HepG2 (cell line): ENCODE data around the gene HTD2. TPM values are rescaled to one million over a fixed set of nuclear protein-coding genes. Genes with fewer than 3 reads are reported as not detected.

Source experiments
- ATAC-seq: fragments of 200-7000 bp; cut with Tn5 transposase; 3 replicates; pipeline ENCODE4 v1.9.1; 2020; ENCODE audit warnings: mild to moderate bottlenecking, moderate library complexity
- BruUV-seq: library from RNA; stranded (reverse); fragments of 400-500 nt; replicated peaks from 2 replicates; lab custom pipeline; 2021; lab: Mats Ljungman, UMichigan
- CTCF ChIA-PET: fragments of 300-600 bp; formaldehyde crosslinking; extraction: SDS; loops from one replicate; lab custom pipeline; 2021; ENCODE audit warnings: low total read pairs, inconsistent platforms, low intra/inter-chr PET ratio; lab: Yijun Ruan, JAX
- POLR2A ChIA-PET: fragments of 350-600 bp; sonication (Branson Sonifier 250); formaldehyde crosslinking; loops from one replicate; lab custom pipeline; 2020; ENCODE audit warnings: antibody characterized with exemption, inconsistent platforms; lab: Yijun Ruan, JAX
- DNase-seq: peaks from one replicate; pipeline ENCODE4 v3.0.0-alpha.2; 2015; ENCODE audit warnings: low spot score
- FAIRE-seq: peaks from 3 replicates; lab custom pipeline; 2011; peaks lifted over from hg19 to GRCh38; lab: Jason Lieb, UNC
- H2AFZ ChIP-seq: one replicate; pipeline ENCODE4 v1.6.1; 2011; ENCODE audit warnings: low read length, inconsistent platforms
- H3K27ac ChIP-seq: fragments of 300-600 bp; 3 replicates; pipeline ENCODE4 v1.8.0; 2011; ENCODE audit warnings: mixed run types, mild to moderate bottlenecking, mixed read lengths, low read length, inconsistent platforms; ENCODE audit not compliant: insufficient read depth; ENCODE audit errors: extremely low read length
- H3K27me3 ChIP-seq, 2 experiments: fragments of 200-600 bp in 1 of 2; 2 replicates in 1 of 2; 3 replicates in 1 of 2; pipeline versions ENCODE4 v1.6.0 to v1.8.0; 2011; ENCODE audit warnings: low read length in 2 of 2, mild to moderate bottlenecking in 2 of 2, moderate library complexity in 2 of 2, inconsistent platforms in 1 of 2; ENCODE audit not compliant: insufficient read depth in 2 of 2, control insufficient read depth in 1 of 2
- H3K36me3 ChIP-seq, 2 experiments: fragments of 200-600 bp in 1 of 2; replicated peaks in 1 of 2; 2 replicates in 1 of 2; 3 replicates in 1 of 2; pipeline versions ENCODE4 v1.5.1 to v1.8.0; 2011; ENCODE audit warnings: low read length in 2 of 2, inconsistent platforms in 1 of 2; ENCODE audit not compliant: insufficient read depth in 2 of 2, control insufficient read depth in 1 of 2
- H3K4me1 ChIP-seq: 2 replicates; pipeline ENCODE4 v1.5.1; 2012; ENCODE audit warnings: low read length, inconsistent platforms; ENCODE audit not compliant: insufficient read depth
- H3K4me2 ChIP-seq: 2 replicates; pipeline ENCODE4 v1.6.0; 2011; ENCODE audit warnings: low read depth, low read length, inconsistent platforms
- H3K4me3 ChIP-seq, 3 experiments: fragments of 200-600 bp in 1 of 3; sonication (generic), shearing (Covaris generic) in 1 of 3; replicated peaks in 1 of 3; 2 replicates each; pipeline ENCODE4 v1.5.1; 2011 to 2016; ENCODE audit warnings: low read length in 3 of 3, inconsistent platforms in 2 of 3, low read depth in 2 of 3, mild to moderate bottlenecking in 2 of 3, control low read depth in 1 of 3, mixed read lengths in 1 of 3; ENCODE audit not compliant: insufficient read depth in 1 of 3
- H3K79me2 ChIP-seq: one replicate; pipeline ENCODE4 v1.6.1; 2011; ENCODE audit warnings: low read length, inconsistent platforms; ENCODE audit not compliant: insufficient read depth
- H3K9ac ChIP-seq: 2 replicates; pipeline ENCODE4 v1.6.0; 2011; ENCODE audit warnings: mild to moderate bottlenecking, low read depth, low read length, inconsistent platforms; ENCODE audit not compliant: insufficient read depth
- H3K9me3 ChIP-seq: 2 replicates; pipeline ENCODE4 v1.5.1; 2012; ENCODE audit warnings: mild to moderate bottlenecking, low read length
- H4K20me1 ChIP-seq: 2 replicates; pipeline ENCODE4 v1.6.0; 2011; ENCODE audit warnings: inconsistent platforms, mild to moderate bottlenecking, low read length, moderate library complexity; ENCODE audit not compliant: insufficient read depth
- FOXA1 ChIP-seq, 2 experiments: fragments of 450-650 bp in 1 of 2; sonication (generic) in 1 of 2; formaldehyde crosslinking in 1 of 2; IDR thresholded peaks; 2 replicates each; pipeline versions ENCODE4 v1.4.0 to v1.6.1; 2016 to 2020; ENCODE audit warnings: missing genetic modification reagents in 1 of 2
- FOXO1 ChIP-seq: sonication (generic); formaldehyde crosslinking; IDR thresholded peaks from 2 replicates; pipeline ENCODE4 v1.4.0; 2020; ENCODE audit warnings: missing genetic modification reagents
- FOXP1 ChIP-seq, 2 experiments: fragments of 450-650 bp in 1 of 2; IDR thresholded peaks; 2 replicates each; pipeline ENCODE4 v1.6.1; 2017 to 2018; ENCODE audit warnings: antibody characterized with exemption in 1 of 2
- KLF12 ChIP-seq: sonication (generic); formaldehyde crosslinking; IDR thresholded peaks from 2 replicates; pipeline ENCODE4 v1.4.0; 2020; ENCODE audit warnings: missing genetic modification reagents, borderline replicate concordance
- POGZ ChIP-seq: sonication (generic); formaldehyde crosslinking; IDR thresholded peaks from 2 replicates; pipeline ENCODE4 v1.4.0; 2020; ENCODE audit warnings: mild to moderate bottlenecking, missing genetic modification reagents
- SAP130 ChIP-seq: IDR thresholded peaks from 2 replicates; pipeline ENCODE4 v1.6.1; 2016; ENCODE audit warnings: low read depth
- SOX13 ChIP-seq, 3 experiments: fragments of 450-650 bp in 1 of 3; sonication (generic) in 1 of 3; formaldehyde crosslinking in 1 of 3; IDR thresholded peaks in 2 of 3; conservative IDR thresholded peaks in 1 of 3; 2 replicates each; pipeline versions ENCODE4 v1.5.0 to v1.6.1; 2016 to 2020; ENCODE audit warnings: antibody characterized with exemption in 1 of 3, mild to moderate bottlenecking in 1 of 3, missing compliant biosample characterization in 1 of 3, missing genetic modification reagents in 1 of 3, moderate library complexity in 1 of 3
- TCF7 ChIP-seq: sonication (generic); IDR thresholded peaks from 2 replicates; pipeline ENCODE4 v1.6.1; 2016; ENCODE audit warnings: antibody characterized with exemption, low read depth
- WGBS: methylation state at CpG from one replicate; pipeline ENCODE4 v1.1.6; 2017; ENCODE audit warnings: low lambda C conversion rate; 5-methylcytosine and 5-hydroxymethylcytosine counted together
- in situ Hi-C: cut with HindIII; loops from 2 replicates; pipeline ENCODE4 v1.10.0; 2017; ENCODE audit warnings: low pct_unique_long_range_greater_than_20kb; ENCODE audit not compliant: extremely low pct_ligation_motif_present
- intact Hi-C: fragments of 100-400 bp; cut with micrococcal nuclease; formaldehyde crosslinking; loops from one replicate; pipeline ENCODE4 v1.10.0; 2022; ENCODE audit not compliant: unreplicated experiment
- polyA plus RNA-seq, 8 experiments: library from polyadenylated mRNA; depleted of rRNA in 3 of 8; stranded (reverse) in 7 of 8; unstranded in 1 of 8; fragments of >200 nt; fragmentation: Illumina TruSeq in 4 of 8; extraction: Trizol in 4 of 8; gene quantifications; 2 replicates each; pipeline versions ENCODE4 v1.2.1 to v1.2.3, GENCODE V29; 2011 to 2016; ENCODE audit warnings: low read depth in 4 of 8, missing spikeins in 1 of 8, mixed read lengths in 1 of 8; ENCODE audit not compliant: insufficient read depth in 1 of 8
- total RNA-seq, 5 experiments: library from RNA; depleted of rRNA; stranded (reverse); fragments of >200 nt; fragmentation: Illumina TruSeq; extraction: Trizol; gene quantifications; 2 replicates each; pipeline ENCODE4 v1.2.3, GENCODE V29; 2016; ENCODE audit warnings: low read depth in 1 of 5
- TF ChIP-seq, protein P1 (sequence below): sonication (generic); IDR thresholded peaks from 2 replicates; pipeline ENCODE4 v1.6.1; 2016; ENCODE audit warnings: low read depth, borderline replicate concordance
- TF ChIP-seq, protein P2 (sequence below): sonication (generic); formaldehyde crosslinking; IDR thresholded peaks from 2 replicates; pipeline ENCODE4 v1.4.0; 2020; ENCODE audit warnings: mild to moderate bottlenecking, missing genetic modification reagents
- TF ChIP-seq, protein P3 (sequence below): sonication (generic); formaldehyde crosslinking; IDR thresholded peaks from 2 replicates; pipeline ENCODE4 v1.4.0; 2020; ENCODE audit warnings: missing genetic modification reagents
- TF ChIP-seq, protein P4 (sequence below): IDR thresholded peaks from 2 replicates; pipeline ENCODE4 v1.4.0; 2020; ENCODE audit warnings: mild to moderate bottlenecking, missing genetic modification reagents

Gene HTD2
- total and polyA plus RNA-seq, 2 of the 13 experiments (the other 11 are each of a cell fraction or from before 2014, with no cell fraction given) = 8.6 to 13.7 TPM

DNA sequence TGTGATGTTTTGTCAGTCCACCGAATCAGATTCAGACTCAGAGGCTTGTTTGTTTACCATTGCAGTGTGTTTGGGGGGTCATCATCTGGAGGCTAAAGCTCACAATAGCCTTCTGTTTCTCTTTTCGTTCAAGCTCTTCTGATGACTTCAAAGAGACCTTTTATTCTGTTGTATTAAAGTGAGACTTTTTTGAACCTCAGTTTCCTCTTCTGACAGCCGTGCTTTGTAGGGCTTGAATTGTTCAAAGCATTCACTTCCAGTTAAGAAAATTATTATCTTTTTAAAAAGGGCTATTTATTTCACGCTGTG, 27.6 kb downstream of the HTD2 start:
- H3K79me2 ChIP-seq = peaks cover 9% of the 10 kb centered on the region
- WGBS = 12% methylated on average over 4 of the region's 4 CpGs
- no TSS peak for BruUV-seq
- H4K20me1 ChIP-seq = no peaks in the 10 kb centered on the region
- peak; percentile 33; the same call in 2 of the 3 replicates for ATAC-seq
- H3K4me2 ChIP-seq = peak overlapping the region; percentile 76
- peak overlapping the region; percentile 82 to 96 (median 91) for H3K4me3 ChIP-seq
- DNase-seq = peak; percentile 70
- in situ Hi-C loops (no loop called here), intact Hi-C loops (loop anchor here (10.0 kb wide), 1 partner anchor 201 kb away; the partner anchor contains the start of gene ACOX2)
- CTCF ChIA-PET = interaction anchor here (1.1 kb wide), 1 partner anchor 81 kb away, joined by 3 read pairs; no protein-coding TSS in a partner anchor
- no peaks in the 10 kb centered on the region; a peak in 1 of 5 replicates for H3K27me3 ChIP-seq
- H3K27ac ChIP-seq = peak overlapping the region; percentile 49
- no peaks in the 10 kb centered on the region for H3K9me3 ChIP-seq
- no peaks in the 10 kb centered on the region for H3K36me3 ChIP-seq
- H3K4me1 ChIP-seq = peaks cover 40% of the 10 kb centered on the region
- POLR2A ChIA-PET = interaction anchor here (1.0 to 2.1 kb wide), 3 partner anchors 9 to 27 kb away, joined by 4 to 15 read pairs (median 10); partner anchors contain the start of genes HTD2 and RPP14
- H3K9ac ChIP-seq = peak overlapping the region; percentile 75; the same call in 1 of the 2 replicates
- H2AFZ ChIP-seq = no peak overlapping the region
- peak; percentile 26 for FAIRE-seq
- TF ChIP-seq, protein P1, sequence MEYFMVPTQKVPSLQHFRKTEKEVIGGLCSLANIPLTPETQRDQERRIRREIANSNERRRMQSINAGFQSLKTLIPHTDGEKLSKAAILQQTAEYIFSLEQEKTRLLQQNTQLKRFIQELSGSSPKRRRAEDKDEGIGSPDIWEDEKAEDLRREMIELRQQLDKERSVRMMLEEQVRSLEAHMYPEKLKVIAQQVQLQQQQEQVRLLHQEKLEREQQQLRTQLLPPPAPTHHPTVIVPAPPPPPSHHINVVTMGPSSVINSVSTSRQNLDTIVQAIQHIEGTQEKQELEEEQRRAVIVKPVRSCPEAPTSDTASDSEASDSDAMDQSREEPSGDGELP = peak; percentile 61; the same call in 1 of the 2 replicates
- peak; percentile 21; the same call in 1 of the 2 replicates for TF ChIP-seq TCF7
- TF ChIP-seq, protein P2, sequence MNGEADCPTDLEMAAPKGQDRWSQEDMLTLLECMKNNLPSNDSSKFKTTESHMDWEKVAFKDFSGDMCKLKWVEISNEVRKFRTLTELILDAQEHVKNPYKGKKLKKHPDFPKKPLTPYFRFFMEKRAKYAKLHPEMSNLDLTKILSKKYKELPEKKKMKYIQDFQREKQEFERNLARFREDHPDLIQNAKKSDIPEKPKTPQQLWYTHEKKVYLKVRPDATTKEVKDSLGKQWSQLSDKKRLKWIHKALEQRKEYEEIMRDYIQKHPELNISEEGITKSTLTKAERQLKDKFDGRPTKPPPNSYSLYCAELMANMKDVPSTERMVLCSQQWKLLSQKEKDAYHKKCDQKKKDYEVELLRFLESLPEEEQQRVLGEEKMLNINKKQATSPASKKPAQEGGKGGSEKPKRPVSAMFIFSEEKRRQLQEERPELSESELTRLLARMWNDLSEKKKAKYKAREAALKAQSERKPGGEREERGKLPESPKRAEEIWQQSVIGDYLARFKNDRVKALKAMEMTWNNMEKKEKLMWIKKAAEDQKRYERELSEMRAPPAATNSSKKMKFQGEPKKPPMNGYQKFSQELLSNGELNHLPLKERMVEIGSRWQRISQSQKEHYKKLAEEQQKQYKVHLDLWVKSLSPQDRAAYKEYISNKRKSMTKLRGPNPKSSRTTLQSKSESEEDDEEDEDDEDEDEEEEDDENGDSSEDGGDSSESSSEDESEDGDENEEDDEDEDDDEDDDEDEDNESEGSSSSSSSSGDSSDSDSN (CRISPR knock-in tag) = no peak
- TF ChIP-seq, protein P3, sequence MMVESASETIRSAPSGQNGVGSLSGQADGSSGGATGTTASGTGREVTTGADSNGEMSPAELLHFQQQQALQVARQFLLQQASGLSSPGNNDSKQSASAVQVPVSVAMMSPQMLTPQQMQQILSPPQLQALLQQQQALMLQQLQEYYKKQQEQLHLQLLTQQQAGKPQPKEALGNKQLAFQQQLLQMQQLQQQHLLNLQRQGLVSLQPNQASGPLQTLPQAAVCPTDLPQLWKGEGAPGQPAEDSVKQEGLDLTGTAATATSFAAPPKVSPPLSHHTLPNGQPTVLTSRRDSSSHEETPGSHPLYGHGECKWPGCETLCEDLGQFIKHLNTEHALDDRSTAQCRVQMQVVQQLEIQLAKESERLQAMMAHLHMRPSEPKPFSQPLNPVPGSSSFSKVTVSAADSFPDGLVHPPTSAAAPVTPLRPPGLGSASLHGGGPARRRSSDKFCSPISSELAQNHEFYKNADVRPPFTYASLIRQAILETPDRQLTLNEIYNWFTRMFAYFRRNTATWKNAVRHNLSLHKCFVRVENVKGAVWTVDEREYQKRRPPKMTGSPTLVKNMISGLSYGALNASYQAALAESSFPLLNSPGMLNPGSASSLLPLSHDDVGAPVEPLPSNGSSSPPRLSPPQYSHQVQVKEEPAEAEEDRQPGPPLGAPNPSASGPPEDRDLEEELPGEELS (CRISPR knock-in tag) = peak; percentile 32; the same call in 1 of the 2 replicates
- no peak for TF ChIP-seq FOXP1 (IDR thresholded peaks at IDR 0.05)
- TF ChIP-seq FOXP1 (CRISPR knock-in tag; IDR thresholded peaks at IDR 0.05) = peak; percentile 66; the same call in 1 of the 2 replicates
- TF ChIP-seq POGZ (CRISPR knock-in tag) = no peak
- TF ChIP-seq KLF12 (CRISPR knock-in tag) = no peak
- TF ChIP-seq FOXA1 (IDR thresholded peaks at IDR 0.05) = no peak
- TF ChIP-seq FOXA1 (CRISPR knock-in tag; IDR thresholded peaks at IDR 0.05) = peak; percentile 32; the same call in 1 of the 2 replicates
- TF ChIP-seq SAP130 (CRISPR knock-in tag) = peak; percentile 62
- no peak for TF ChIP-seq SOX13 (IDR thresholded peaks at IDR 0.05)
- TF ChIP-seq SOX13 (CRISPR knock-in tag; conservative IDR thresholded peaks at IDR 0.05 in 1 of 2, IDR thresholded peaks at IDR 0.05 in 1 of 2) = peak in 1 of 2 experiments; percentile 66; a peak in 2 of 4 replicates
- TF ChIP-seq FOXO1 = 0 out of 2 replicates have a peak, but pooled peaks have one; percentile 17
- TF ChIP-seq, protein P4, sequence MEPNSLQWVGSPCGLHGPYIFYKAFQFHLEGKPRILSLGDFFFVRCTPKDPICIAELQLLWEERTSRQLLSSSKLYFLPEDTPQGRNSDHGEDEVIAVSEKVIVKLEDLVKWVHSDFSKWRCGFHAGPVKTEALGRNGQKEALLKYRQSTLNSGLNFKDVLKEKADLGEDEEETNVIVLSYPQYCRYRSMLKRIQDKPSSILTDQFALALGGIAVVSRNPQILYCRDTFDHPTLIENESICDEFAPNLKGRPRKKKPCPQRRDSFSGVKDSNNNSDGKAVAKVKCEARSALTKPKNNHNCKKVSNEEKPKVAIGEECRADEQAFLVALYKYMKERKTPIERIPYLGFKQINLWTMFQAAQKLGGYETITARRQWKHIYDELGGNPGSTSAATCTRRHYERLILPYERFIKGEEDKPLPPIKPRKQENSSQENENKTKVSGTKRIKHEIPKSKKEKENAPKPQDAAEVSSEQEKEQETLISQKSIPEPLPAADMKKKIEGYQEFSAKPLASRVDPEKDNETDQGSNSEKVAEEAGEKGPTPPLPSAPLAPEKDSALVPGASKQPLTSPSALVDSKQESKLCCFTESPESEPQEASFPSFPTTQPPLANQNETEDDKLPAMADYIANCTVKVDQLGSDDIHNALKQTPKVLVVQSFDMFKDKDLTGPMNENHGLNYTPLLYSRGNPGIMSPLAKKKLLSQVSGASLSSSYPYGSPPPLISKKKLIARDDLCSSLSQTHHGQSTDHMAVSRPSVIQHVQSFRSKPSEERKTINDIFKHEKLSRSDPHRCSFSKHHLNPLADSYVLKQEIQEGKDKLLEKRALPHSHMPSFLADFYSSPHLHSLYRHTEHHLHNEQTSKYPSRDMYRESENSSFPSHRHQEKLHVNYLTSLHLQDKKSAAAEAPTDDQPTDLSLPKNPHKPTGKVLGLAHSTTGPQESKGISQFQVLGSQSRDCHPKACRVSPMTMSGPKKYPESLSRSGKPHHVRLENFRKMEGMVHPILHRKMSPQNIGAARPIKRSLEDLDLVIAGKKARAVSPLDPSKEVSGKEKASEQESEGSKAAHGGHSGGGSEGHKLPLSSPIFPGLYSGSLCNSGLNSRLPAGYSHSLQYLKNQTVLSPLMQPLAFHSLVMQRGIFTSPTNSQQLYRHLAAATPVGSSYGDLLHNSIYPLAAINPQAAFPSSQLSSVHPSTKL (CRISPR knock-in tag) = peak; percentile 44
